HG02759 (cell line): Measurements from ENCODE around the gene ZNF467.

Experiments used
- ATAC-seq: cut with Tn5 transposase; IDR thresholded peaks from one replicate; pipeline ENCODE4 v1.9.1; 2021; ENCODE audit warnings: mild to moderate bottlenecking, moderate library complexity; ENCODE audit not compliant: unreplicated experiment

ZNF467 gene

GRCh38 chr7:149787428-149788299, 14.3 kb upstream of the ZNF467 start:
- no peak for ATAC-seq

- no peak for ATAC-seq
These were observed 12.6 kb upstream of the ZNF467 start for GRCh38 chr7:149785983-149786382.

GRCh38 chr7:149785402-149785801, 12.0 kb upstream of the ZNF467 start:
- no peak for ATAC-seq

- ATAC-seq, result no peak
These were observed 10.8 kb upstream of the ZNF467 start for GRCh38 chr7:149784251-149784608.

- ATAC-seq, result no peak
These were observed 10.2 kb upstream of the ZNF467 start for GRCh38 chr7:149783386-149784250.

GRCh38 chr7:149782682-149783345, 9.4 kb upstream of the ZNF467 start:
- no peak for ATAC-seq

GRCh38 chr7:149781921-149782320, 8.5 kb upstream of the ZNF467 start:
- no peak for ATAC-seq

GRCh38 chr7:149780636-149781419, 7.4 kb upstream of the ZNF467 start:
- ATAC-seq, result no peak

- no peak for ATAC-seq
These were observed 6.7 kb upstream of the ZNF467 start for GRCh38 chr7:149780056-149780455.

- ATAC-seq, result no peak
These were observed 6.1 kb upstream of the ZNF467 start for GRCh38 chr7:149779502-149779805.

GRCh38 chr7:149778696-149779501, 5.5 kb upstream of the ZNF467 start:
- no peak for ATAC-seq

GRCh38 chr7:149778327-149778637, 4.9 kb upstream of the ZNF467 start:
- ATAC-seq, result no peak

- ATAC-seq, result no peak
These were observed 4.4 kb upstream of the ZNF467 start for GRCh38 chr7:149777551-149778326.

GRCh38 chr7:149776848-149777407, 3.5 kb upstream of the ZNF467 start:
- ATAC-seq, result no peak

- ATAC-seq, result no peak
These were observed 2.9 kb upstream of the ZNF467 start for GRCh38 chr7:149776289-149776688.

GRCh38 chr7:149775176-149775556, 1.8 kb upstream of the ZNF467 start:
- ATAC-seq, result no peak

GRCh38 chr7:149774237-149775175, 1.1 kb upstream of the ZNF467 start:
- ATAC-seq, result no peak

- ATAC-seq, result no peak
These were observed 393 bp downstream of the ZNF467 start for GRCh38 chr7:149772956-149773434.
